ENCODE data around the gene LRRK1.

The LRRK1 gene

GRCh38 chr15:100966997-100967396 lies 47.8 kb downstream of the LRRK1 start:
- FAIRE-seq: no peak
- no peak for DNase-seq (ENCODE audit: insufficient read length)
- no peak for TF ChIP-seq POLR2AphosphoS5 (IDR thresholded peaks at IDR 0.05; ENCODE audit: low read depth, low read length)
- no peak for TF ChIP-seq TAF1 (IDR thresholded peaks at IDR 0.05; ENCODE audit: borderline replicate concordance, low read depth, low read length)
- TF ChIP-seq POLR2A (IDR thresholded peaks at IDR 0.05; ENCODE audit: low read depth, low read length): no peak

- DNase-seq (ENCODE audit: insufficient read length): no peak
Observed at GRCh38 chr15:100968050-100968966, 49.2 kb downstream of the LRRK1 start.

GRCh38 chr15:100972975-100973350 lies 53.8 kb downstream of the LRRK1 start:
- TF ChIP-seq POLR2A (IDR thresholded peaks at IDR 0.05; ENCODE audit: low read depth, low read length) (no peak), TAF1 (IDR thresholded peaks at IDR 0.05; ENCODE audit: borderline replicate concordance, low read depth, low read length) (no peak), POLR2AphosphoS5 (IDR thresholded peaks at IDR 0.05; ENCODE audit: low read depth, low read length) (no peak)
- FAIRE-seq: no peak
- DNase-seq (ENCODE audit: insufficient read length): no peak

More at GRCh38 chr15:100968050-100968966, 49.2 kb downstream of the LRRK1 start:
- TF ChIP-seq POLR2A (IDR thresholded peaks at IDR 0.05; ENCODE audit: low read depth, low read length): no peak
- TF ChIP-seq POLR2AphosphoS5 (IDR thresholded peaks at IDR 0.05; ENCODE audit: low read depth, low read length): no peak
- no peak for TF ChIP-seq TAF1 (IDR thresholded peaks at IDR 0.05; ENCODE audit: borderline replicate concordance, low read depth, low read length)
- FAIRE-seq: no peak

- TF ChIP-seq POLR2A (IDR thresholded peaks at IDR 0.05; ENCODE audit: low read depth, low read length) (no peak), TAF1 (IDR thresholded peaks at IDR 0.05; ENCODE audit: borderline replicate concordance, low read depth, low read length) (no peak), POLR2AphosphoS5 (IDR thresholded peaks at IDR 0.05; ENCODE audit: low read depth, low read length) (no peak)
- no peak for FAIRE-seq
- DNase-seq (ENCODE audit: insufficient read length): peak; percentile 28
Observed at GRCh38 chr15:100973351-100974111, 54.4 kb downstream of the LRRK1 start.

GRCh38 chr15:100975043-100975442 lies 55.9 kb downstream of the LRRK1 start:
- DNase-seq (ENCODE audit: insufficient read length): no peak
- no peak for TF ChIP-seq POLR2AphosphoS5 (IDR thresholded peaks at IDR 0.05; ENCODE audit: low read depth, low read length)
- TF ChIP-seq POLR2A (IDR thresholded peaks at IDR 0.05; ENCODE audit: low read depth, low read length): no peak
- TF ChIP-seq TAF1 (IDR thresholded peaks at IDR 0.05; ENCODE audit: borderline replicate concordance, low read depth, low read length): no peak
- no peak for FAIRE-seq

GRCh38 chr15:100980410-100981046 lies 61.4 kb downstream of the LRRK1 start:
- TF ChIP-seq POLR2A (IDR thresholded peaks at IDR 0.05; ENCODE audit: low read depth, low read length): no peak
- no peak for TF ChIP-seq TAF1 (IDR thresholded peaks at IDR 0.05; ENCODE audit: borderline replicate concordance, low read depth, low read length)
- no peak for TF ChIP-seq POLR2AphosphoS5 (IDR thresholded peaks at IDR 0.05; ENCODE audit: low read depth, low read length)
- DNase-seq (ENCODE audit: insufficient read length) (no peak), FAIRE-seq (peak; percentile 69)

GRCh38 chr15:100981086-100981485 lies 61.9 kb downstream of the LRRK1 start:
- DNase-seq (ENCODE audit: insufficient read length): no peak
- no peak for FAIRE-seq

GRCh38 chr15:100983221-100983620 lies 64.1 kb downstream of the LRRK1 start:
- FAIRE-seq: no peak
- DNase-seq (ENCODE audit: insufficient read length): no peak
- TF ChIP-seq POLR2A (IDR thresholded peaks at IDR 0.05; ENCODE audit: low read depth, low read length) (no peak), POLR2AphosphoS5 (IDR thresholded peaks at IDR 0.05; ENCODE audit: low read depth, low read length) (no peak), TAF1 (IDR thresholded peaks at IDR 0.05; ENCODE audit: borderline replicate concordance, low read depth, low read length) (no peak)

More at GRCh38 chr15:100981086-100981485, 61.9 kb downstream of the LRRK1 start:
- TF ChIP-seq POLR2A (IDR thresholded peaks at IDR 0.05; ENCODE audit: low read depth, low read length): no peak
- TF ChIP-seq POLR2AphosphoS5 (IDR thresholded peaks at IDR 0.05; ENCODE audit: low read depth, low read length): no peak
- no peak for TF ChIP-seq TAF1 (IDR thresholded peaks at IDR 0.05; ENCODE audit: borderline replicate concordance, low read depth, low read length)

GRCh38 chr15:100985401-100985800 lies 66.2 kb downstream of the LRRK1 start:
- TF ChIP-seq POLR2A (IDR thresholded peaks at IDR 0.05; ENCODE audit: low read depth, low read length) (no peak), POLR2AphosphoS5 (IDR thresholded peaks at IDR 0.05; ENCODE audit: low read depth, low read length) (no peak), TAF1 (IDR thresholded peaks at IDR 0.05; ENCODE audit: borderline replicate concordance, low read depth, low read length) (no peak)
- DNase-seq (ENCODE audit: insufficient read length) (no peak), FAIRE-seq (no peak)

- TF ChIP-seq TAF1 (IDR thresholded peaks at IDR 0.05; ENCODE audit: borderline replicate concordance, low read depth, low read length) (no peak), POLR2A (IDR thresholded peaks at IDR 0.05; ENCODE audit: low read depth, low read length) (no peak)
- DNase-seq (ENCODE audit: insufficient read length) (no peak), FAIRE-seq (no peak)
Observed at GRCh38 chr15:100986158-100986896, 67.2 kb downstream of the LRRK1 start.
